HG03469 (cell line): ENCODE data around the gene SCFD1.

Source experiments
- ATAC-seq: cut with Tn5 transposase; IDR thresholded peaks from one replicate; pipeline ENCODE4 v1.9.1; 2021; ENCODE audit warnings: mild to moderate bottlenecking, moderate library complexity, moderate number of reproducible peaks; ENCODE audit not compliant: unreplicated experiment

Gene SCFD1

DNA sequence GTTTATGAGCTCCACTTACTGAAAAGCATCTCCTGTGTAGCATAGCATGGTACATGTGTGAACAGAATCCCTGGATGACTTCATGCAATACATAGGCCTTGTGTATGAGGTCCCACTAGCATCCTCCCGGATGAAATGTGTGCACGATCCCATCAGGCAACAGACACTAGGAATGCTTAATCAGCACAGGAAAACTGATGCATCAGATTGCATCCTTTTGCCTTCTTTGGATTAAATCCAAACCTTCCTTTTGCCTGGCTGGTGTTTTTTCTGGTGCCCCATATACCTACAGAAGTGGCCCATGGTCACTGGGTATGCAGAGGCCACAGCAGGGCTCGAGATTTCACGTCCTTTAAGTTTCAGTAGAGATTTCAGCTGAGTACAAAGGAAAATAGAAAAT lies 131.3 kb downstream of the SCFD1 start:
- no peak for ATAC-seq

DNA sequence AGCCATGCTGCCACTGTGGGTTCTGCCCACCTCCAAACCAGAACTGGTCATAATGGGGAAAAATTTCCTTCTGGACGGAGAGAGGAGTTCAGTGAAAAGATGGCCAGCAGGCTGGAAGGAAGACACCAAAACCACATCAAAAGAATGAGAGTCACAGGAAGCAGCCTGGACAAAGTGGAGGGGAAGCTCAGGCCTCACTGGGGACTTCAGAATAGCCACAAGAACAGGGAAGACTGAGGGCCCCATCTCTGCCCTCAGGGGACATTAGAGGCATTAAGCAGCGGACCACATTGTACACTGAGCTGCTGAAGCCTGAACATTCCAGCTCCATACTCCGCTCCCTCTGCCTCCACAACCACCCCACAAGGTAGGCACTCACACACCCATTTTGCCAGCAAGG lies 132.7 kb downstream of the SCFD1 start:
- ATAC-seq: no peak

DNA sequence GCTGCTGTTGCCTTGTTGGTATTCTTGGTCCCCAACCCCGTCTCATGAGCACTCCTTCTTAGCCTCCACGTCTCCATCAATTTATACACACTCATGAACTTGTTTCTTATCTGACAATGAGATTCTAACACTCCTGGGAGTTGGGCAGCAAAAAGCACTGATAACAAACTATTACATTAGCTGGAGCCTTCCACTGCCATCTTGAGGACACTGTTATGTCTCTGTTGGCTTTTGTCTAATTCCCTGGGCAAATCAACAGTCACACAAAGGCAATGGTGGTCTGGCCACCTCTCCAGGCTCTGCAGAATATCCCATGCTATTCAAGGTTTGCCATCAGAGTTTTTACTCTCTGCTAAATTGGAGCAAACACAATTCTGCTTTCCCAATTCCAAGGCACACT lies 134.5 kb downstream of the SCFD1 start:
- ATAC-seq: no peak

DNA sequence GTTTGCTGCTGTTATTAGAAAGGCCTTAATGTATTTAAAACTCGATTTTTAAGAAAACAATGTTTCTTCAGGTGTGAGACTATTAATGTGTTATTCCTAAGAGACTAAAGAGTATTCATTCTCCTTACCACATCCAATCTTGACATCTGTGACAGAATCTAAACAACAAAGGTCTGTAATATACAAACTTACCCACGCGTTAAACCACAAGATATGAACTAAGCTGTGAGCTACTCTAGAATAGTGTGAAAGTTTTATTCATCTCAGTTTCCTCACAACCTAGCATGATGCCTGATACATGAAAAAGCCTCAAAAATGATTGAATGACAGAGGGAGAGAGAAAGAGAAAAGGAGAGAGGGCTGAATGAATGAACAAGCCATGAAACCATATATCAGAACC lies 135.0 kb downstream of the SCFD1 start:
- ATAC-seq: no peak

DNA sequence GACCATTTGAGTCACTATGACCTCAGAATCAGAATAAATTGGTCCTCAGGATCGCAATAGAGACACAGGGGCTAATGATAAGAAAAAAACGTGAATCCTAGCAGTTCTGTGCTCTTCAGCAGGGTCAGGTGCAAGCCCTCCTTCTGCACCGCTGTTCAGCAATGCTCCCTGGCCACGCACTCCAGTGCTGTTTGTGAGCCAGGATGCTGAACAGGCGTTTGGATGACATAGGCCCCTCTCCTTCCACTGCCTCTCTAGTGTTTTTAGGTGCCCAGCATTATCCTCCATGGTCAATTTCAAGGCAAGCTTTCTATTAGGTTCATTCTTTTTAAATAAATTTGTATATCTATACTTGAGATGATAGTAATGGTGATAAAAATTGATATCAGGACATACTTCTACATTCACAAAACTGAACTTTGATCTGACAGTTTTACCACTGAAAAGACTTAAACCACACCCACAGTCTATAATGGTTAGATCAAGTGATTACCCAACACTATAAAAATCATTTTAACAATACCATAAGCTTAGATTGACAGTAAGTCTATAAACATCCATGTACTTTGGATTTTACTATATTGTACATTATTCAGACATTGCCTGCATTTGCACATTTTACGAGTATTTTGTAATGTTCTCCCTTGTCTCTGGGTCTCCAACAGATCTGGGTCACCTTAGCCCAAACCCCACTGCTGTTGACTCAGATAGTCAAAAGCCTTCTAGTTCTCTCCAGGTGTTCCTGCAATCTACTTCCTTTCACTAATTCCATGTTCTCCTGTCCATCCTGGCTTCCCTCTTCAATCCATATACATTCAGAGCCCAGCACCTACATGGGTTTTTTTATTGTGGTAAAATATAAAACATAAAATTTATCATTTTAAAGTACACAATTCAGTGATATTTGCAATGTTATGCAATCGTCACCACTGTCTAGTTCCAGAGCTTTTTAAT lies 137.3 kb downstream of the SCFD1 start:
- no peak for ATAC-seq

DNA sequence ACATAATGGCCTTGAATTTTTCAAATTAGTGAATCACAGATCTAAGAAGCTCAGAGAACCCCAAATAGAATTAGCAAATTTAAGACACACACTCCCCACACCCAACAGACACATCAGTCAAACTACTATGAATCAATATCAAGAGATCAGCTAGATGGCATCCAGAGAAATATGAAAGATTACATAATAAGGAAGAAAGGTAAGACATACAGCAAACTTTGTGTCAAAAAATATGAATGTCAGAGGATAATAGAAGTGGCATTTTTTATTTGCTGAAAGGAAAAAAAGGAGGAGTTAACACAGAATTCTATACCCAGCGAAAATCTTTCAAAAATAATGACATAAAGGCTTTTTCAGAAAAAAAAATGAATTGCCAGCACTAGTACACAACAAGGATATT lies 141.8 kb downstream of the SCFD1 start:
- ATAC-seq: no peak

DNA sequence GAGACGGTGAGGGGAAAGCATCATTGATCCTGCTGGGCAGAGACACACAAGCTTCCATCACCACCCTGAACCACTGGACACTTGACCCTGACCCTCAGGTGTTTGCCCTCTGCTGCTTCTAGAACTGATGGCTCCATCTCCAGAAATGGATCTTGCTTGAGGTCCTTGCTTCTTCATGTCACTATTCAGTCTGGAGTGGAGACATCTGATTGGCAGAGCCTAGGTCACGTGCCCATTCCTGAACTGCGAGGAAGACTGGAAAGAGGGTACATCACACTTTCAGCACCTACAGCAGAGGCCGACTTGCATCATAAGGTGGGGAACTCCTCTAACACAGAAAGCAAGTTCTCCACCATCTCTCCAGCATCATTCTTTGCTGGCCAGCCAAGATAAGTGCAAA lies 145.5 kb downstream of the SCFD1 start:
- no peak for ATAC-seq

DNA sequence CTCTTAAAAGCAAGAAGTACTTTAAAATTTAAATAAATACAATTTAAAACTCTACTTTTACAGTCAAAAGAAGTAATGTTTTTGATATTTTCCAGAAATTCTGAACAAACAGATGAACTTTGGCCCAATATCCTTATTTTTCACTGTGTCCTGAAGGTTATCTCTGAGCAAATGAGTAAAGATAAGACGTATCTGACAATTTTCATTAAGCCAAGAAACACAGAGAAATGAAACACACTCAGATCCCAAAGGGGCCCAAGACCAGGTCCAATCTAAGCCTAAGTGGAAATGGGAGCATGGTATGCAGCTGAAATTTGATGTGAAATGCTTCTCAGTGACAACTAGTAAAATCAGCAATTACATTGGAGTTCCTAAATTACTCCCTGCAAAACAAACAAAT lies 146.7 kb downstream of the SCFD1 start:
- ATAC-seq: no peak

DNA sequence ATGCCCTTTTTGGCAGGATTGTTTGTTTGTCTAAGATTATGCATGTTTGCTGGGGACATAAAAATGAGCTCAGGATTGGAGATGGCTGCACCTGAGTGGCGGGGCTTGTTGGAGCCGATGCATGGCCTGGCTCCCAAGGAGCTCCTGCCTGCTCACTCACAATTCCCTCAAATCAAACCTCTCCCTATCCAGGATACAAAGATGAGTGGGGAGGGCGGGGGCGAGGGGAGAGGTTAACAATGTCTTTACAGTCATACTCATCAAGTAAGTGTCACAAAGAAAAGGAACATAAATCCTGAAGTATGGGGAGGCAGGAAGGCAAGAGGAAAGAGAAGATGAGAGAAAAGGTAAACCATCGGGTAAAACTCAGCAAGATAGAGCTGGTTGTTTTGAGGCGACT lies 148.3 kb downstream of the SCFD1 start:
- ATAC-seq: no peak

DNA sequence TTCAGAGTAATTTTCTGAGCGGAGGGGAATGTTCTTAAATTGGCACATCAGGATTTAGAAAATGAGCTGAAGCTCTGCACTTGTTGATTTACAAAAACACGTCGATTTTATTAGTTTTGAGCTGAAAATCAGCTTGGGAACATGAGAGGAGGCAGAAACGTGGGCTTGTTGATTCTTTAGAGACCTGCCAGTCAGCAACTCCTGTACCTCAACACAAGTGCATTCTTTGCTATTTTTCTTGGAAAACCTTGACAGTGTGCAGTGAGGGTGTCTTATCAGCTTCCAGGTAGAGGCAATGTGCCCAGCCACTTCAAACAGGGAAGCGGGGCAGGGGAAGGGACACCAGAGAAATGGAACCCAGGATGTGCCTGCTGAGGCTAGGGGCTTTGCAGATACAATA lies 149.5 kb downstream of the SCFD1 start:
- no peak for ATAC-seq

DNA sequence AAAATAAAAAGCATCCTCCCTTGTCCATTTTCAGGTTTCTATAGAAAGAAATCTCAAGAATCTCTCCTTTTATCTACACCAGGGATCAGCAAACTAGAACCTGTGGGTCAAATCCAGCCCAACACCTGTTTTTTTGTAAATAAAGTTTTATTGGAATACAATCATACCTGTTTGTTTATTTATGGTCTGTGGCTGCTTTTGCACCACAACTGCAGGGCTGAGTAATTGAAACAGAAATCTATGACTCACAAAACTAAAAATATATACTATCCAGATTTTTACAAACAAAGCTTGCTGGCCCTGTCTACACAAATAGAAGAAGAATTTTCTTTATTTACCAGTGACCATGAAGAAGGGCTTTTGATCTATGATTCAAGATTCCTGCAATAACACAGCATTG lies 157.1 kb downstream of the SCFD1 start:
- no peak for ATAC-seq
